ENCODE measurements around the gene KCNT1. TPM values are rescaled to one million over a fixed set of nuclear protein-coding genes. Genes with fewer than 3 reads are reported as not detected.

KCNT1 gene
- total RNA-seq, 1 experiment from 2014 or later = 0.68 TPM

GRCh38 chr9:135761150-135761844 lies 59.3 kb downstream of the KCNT1 start:
- H2BK120ac ChIP-seq (ENCODE audit: low read depth, low read length, poor library complexity, severe bottlenecking) = no peak overlapping the region
- H3K23me2 ChIP-seq (ENCODE audit: insufficient read length, low read depth, low read length, poor library complexity, severe bottlenecking) = no peaks in the 10 kb centered on the region
- no peak overlapping the region for H3K4me2 ChIP-seq (ENCODE audit: insufficient read depth, insufficient read length, low read length)
- no peak overlapping the region for H2BK5ac ChIP-seq (ENCODE audit: insufficient read length, low read length)
- no peak for DNase-seq
- no peak overlapping the region for H3K14ac ChIP-seq (ENCODE audit: insufficient read depth, low read length)
- Mint-ChIP-seq H3K4me3 (no peak overlapping the region), H3K27ac (peak overlapping the region in 2 of 3 experiments; percentile 76 to 78; a peak in 2 of 7 replicates), H3K9me3 (peaks cover 6 to 14% of the 10 kb centered on the region in 2 experiments), H3K36me3 (ENCODE audit: insufficient read depth in 1 of 3, low read depth in 3 of 3) (peaks cover 0 to 5% (median 4%) of the 10 kb centered on the region in 3 experiments; a peak in 4 of 7 replicates), H3K4me1 (no peaks in the 10 kb centered on the region), H3K27me3 (ENCODE audit: low read depth) (no peaks in the 10 kb centered on the region)
- WGBS (ENCODE audit: extremely low coverage, insufficient read length, low lambda C conversion rate) = no CpG with 5 or more reads among the region's 20 CpGs
- no peak overlapping the region for H2AFZ ChIP-seq (ENCODE audit: low read length)
- no peak overlapping the region for H4K91ac ChIP-seq (ENCODE audit: insufficient read length, low read depth, low read length)
- H4K8ac ChIP-seq (replicated peaks; ENCODE audit: insufficient read length, low read depth, low read length) = no peak overlapping the region
- no peak overlapping the region for H3K4ac ChIP-seq (ENCODE audit: low read depth, low read length)
- H3K27me3 ChIP-seq (ENCODE audit: insufficient read depth, low read length) = no peaks in the 10 kb centered on the region
- H3K18ac ChIP-seq (ENCODE audit: insufficient read length, low read depth, low read length) = no peak overlapping the region
- H2BK15ac ChIP-seq (ENCODE audit: low read depth, low read length) = no peak overlapping the region
- H3K4me1 ChIP-seq (ENCODE audit: insufficient read depth, low read length) = no peaks in the 10 kb centered on the region
- H4K5ac ChIP-seq (ENCODE audit: insufficient read length, low read depth, low read length) = no peak overlapping the region
- TF ChIP-seq CTCF (conservative IDR thresholded peaks at IDR 0.05) = no peak
- H3K79me1 ChIP-seq (ENCODE audit: insufficient read depth, low read depth, low read length, poor library complexity, severe bottlenecking) = no peaks in the 10 kb centered on the region
- H3K9me3 ChIP-seq (ENCODE audit: control insufficient read depth, low read depth, low read length) = peaks cover 4% of the 10 kb centered on the region
- no peak overlapping the region for H2BK20ac ChIP-seq (ENCODE audit: low read depth, low read length, poor library complexity, severe bottlenecking)
- no peak overlapping the region for H3K27ac ChIP-seq (ENCODE audit: insufficient read length, low read depth, low read length)
- no peak overlapping the region for H3K56ac ChIP-seq (ENCODE audit: insufficient read length, low read depth, low read length)
- H2BK12ac ChIP-seq (ENCODE audit: insufficient read length, low read depth, low read length) = no peak overlapping the region
- H3K9ac ChIP-seq (ENCODE audit: extremely low read depth, insufficient read length, low read length) = no peak overlapping the region
- no peaks in the 10 kb centered on the region for H3K79me2 ChIP-seq (ENCODE audit: insufficient read depth, low read length)
- no peak overlapping the region for H2AK5ac ChIP-seq (ENCODE audit: insufficient read length, low read length)
- H3T11ph ChIP-seq (ENCODE audit: low read length) = no peak overlapping the region
- H3K23ac ChIP-seq (ENCODE audit: insufficient read length, low read depth, low read length) = no peak overlapping the region
- no peaks in the 10 kb centered on the region for H4K20me1 ChIP-seq (ENCODE audit: control insufficient read depth, insufficient read depth, insufficient read length)
